ENCODE data around the gene EVPL. TPM values are rescaled to one million over a fixed set of nuclear protein-coding genes. Genes with fewer than 3 reads are reported as not detected.

Gene EVPL
- polyA plus RNA-seq, 1 experiment, result not detected

DNA sequence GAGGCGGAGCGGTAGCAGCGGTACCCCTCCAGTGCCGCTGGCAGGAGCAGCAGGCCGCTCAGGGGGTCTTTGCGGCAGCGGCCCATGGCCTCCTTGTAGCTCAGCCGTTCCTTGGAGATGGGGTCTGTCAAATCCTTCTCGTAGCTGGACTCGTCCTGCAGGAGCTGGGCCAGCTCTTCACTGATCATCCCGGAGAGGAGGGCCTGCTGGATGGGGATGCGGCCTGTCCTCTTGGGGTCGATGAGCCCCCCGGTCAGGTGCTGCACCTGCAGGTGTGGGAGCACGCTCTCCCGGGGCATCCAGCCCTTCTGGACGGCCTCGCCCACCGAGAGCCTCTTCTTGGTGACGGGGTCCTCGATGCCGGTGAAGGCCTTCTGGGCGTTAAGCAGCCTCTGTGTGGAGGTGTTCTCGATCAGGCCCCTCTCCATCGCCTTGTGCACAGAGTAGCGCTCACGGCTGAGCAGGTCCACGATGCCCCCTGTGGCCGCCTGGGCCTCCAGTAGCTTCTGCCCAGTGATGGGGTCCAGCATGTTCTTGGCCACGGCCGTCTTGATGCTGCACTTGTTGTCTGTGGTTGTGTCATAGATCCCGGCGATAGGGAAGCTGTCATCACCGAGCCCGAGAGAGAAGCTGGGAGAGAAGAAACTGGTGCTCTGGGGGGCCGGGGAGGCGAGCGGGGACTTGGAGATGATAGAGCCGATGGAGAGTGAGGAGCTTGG is 19.8 kb downstream of the EVPL start:
- POLR2A ChIA-PET, result interaction anchor here (0.6 kb wide), 1 partner anchor 100 kb away, joined by 5 read pairs; no protein-coding TSS in a partner anchor
- H3K27me3 ChIP-seq (ENCODE audit: control insufficient read depth, insufficient read depth, low read length), result no peaks in the 10 kb centered on the region
- DNase-seq (ENCODE audit: low read depth, low spot score), result no peak
- no peak overlapping the region for H3K4me3 ChIP-seq (ENCODE audit: low read depth, low read length)
- peaks cover 5% of the 10 kb centered on the region; the same call in 1 of the 2 replicates for H3K9me3 ChIP-seq (ENCODE audit: control insufficient read depth, insufficient read depth, low read length)
- TF ChIP-seq, protein P1, sequence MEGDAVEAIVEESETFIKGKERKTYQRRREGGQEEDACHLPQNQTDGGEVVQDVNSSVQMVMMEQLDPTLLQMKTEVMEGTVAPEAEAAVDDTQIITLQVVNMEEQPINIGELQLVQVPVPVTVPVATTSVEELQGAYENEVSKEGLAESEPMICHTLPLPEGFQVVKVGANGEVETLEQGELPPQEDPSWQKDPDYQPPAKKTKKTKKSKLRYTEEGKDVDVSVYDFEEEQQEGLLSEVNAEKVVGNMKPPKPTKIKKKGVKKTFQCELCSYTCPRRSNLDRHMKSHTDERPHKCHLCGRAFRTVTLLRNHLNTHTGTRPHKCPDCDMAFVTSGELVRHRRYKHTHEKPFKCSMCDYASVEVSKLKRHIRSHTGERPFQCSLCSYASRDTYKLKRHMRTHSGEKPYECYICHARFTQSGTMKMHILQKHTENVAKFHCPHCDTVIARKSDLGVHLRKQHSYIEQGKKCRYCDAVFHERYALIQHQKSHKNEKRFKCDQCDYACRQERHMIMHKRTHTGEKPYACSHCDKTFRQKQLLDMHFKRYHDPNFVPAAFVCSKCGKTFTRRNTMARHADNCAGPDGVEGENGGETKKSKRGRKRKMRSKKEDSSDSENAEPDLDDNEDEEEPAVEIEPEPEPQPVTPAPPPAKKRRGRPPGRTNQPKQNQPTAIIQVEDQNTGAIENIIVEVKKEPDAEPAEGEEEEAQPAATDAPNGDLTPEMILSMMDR (IDR thresholded peaks at IDR 0.05; ENCODE audit: low read depth, low read length), result no peak
- CTCF ChIA-PET, result interaction anchor here (0.8 to 1.7 kb wide), 3 partner anchors 12 to 272 kb away, joined by 3 to 7 read pairs (median 5); no protein-coding TSS in a partner anchor
- H3K27ac ChIP-seq (ENCODE audit: low read depth, low read length), result no peak overlapping the region

DNA sequence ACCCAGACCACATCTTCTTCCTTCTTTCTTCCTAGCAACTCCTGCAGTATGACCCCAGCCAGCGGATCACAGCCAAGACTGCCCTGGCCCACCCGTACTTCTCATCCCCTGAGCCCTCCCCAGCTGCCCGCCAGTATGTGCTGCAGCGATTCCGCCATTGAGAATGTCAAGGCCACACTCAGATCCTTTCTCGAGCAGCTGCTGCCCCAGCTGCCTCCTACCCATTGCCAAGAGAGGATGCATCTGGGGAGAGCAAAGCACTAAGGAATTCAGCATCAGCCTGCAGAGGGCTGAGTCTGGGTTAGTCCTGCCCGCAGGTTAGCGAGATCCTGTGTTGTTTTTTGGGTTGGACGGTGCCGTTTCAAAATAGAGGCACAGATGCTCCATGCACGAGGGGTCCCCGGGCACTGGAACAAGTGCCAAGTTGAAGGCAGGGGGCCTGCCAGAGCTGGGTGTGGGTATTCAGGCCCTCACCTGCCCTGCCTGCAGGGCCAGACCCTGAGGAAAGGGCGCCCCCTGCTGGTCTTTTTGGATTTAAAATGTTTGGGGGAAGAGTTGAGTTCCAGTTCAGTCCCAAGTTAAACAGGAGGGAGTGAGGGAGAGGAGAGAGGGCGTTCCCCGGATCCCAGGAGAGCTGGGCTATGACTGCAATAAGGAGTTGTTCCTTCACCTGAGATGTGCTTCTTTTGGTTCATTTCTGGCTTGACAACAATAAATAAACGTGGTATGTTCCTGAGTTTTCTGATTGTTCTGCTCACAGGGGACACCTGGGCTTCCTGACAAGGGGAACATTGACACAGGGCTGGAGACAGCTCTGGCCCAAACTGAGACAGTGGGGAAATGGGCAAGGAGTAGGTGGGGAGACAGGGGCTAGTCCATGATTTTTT is 21.6 kb downstream of the EVPL start:
- H3K4me3 ChIP-seq (ENCODE audit: low read depth, low read length), result no peak overlapping the region
- peak overlapping the region; percentile 31 for H3K27ac ChIP-seq (ENCODE audit: low read depth, low read length)
- no peaks in the 10 kb centered on the region for H3K27me3 ChIP-seq (ENCODE audit: control insufficient read depth, insufficient read depth, low read length)
- TF ChIP-seq, protein P1 (IDR thresholded peaks at IDR 0.05; ENCODE audit: low read depth, low read length), result peak; percentile 66
- POLR2A ChIA-PET, result interaction anchor here (0.6 kb wide), 1 partner anchor 54 kb away, joined by 7 read pairs; no protein-coding TSS in a partner anchor
- CTCF ChIA-PET, result interaction anchor here (0.5 to 6.6 kb wide), 17 partner anchors 8 to 218 kb away, joined by 3 to 57 read pairs (median 4); partner anchors contain the start of gene MRPL38
- peaks cover 5% of the 10 kb centered on the region; the same call in 1 of the 2 replicates for H3K9me3 ChIP-seq (ENCODE audit: control insufficient read depth, insufficient read depth, low read length)
- DNase-seq (ENCODE audit: low read depth, low spot score), result no peak

DNA sequence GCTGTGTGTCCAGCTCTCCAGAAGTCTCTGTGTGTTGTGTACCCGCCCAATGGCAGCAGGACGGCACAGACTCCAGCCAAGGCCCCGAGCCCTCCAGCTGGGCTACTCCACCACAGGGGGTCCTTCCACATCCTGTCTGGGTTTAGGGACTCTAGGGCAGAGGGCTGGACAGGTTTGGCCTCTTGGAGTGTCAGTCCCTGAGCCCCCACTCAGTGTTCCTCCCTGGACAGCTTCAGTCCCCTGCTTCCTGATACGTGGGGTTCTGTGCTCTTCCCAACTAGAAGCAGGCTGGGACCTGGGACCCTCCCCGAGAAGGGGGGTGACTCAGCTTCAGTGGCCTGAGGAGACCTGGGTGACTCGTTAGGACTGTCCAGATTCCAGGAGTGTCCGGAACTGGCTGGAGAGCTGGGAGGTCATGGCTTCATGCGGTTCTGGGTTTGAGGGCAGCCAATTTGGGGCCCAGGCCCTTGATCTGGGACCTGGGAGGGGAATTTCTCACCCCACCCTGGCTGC is 22.3 kb downstream of the EVPL start:
- peak overlapping the region; percentile 31 for H3K27ac ChIP-seq (ENCODE audit: low read depth, low read length)
- ChIA-PET POLR2A (no interaction called here), CTCF (interaction anchor here (0.9 to 6.6 kb wide), 10 partner anchors 8 to 101 kb away, joined by 3 to 57 read pairs (median 4); partner anchors contain the start of gene MRPL38)
- DNase-seq (ENCODE audit: low read depth, low spot score), result no peak
- no peaks in the 10 kb centered on the region for H3K27me3 ChIP-seq (ENCODE audit: control insufficient read depth, insufficient read depth, low read length)
- TF ChIP-seq, protein P1 (IDR thresholded peaks at IDR 0.05; ENCODE audit: low read depth, low read length), result no peak
- H3K9me3 ChIP-seq (ENCODE audit: control insufficient read depth, insufficient read depth, low read length), result peaks cover 5% of the 10 kb centered on the region; the same call in 1 of the 2 replicates
- no peak overlapping the region for H3K4me3 ChIP-seq (ENCODE audit: low read depth, low read length)

DNA sequence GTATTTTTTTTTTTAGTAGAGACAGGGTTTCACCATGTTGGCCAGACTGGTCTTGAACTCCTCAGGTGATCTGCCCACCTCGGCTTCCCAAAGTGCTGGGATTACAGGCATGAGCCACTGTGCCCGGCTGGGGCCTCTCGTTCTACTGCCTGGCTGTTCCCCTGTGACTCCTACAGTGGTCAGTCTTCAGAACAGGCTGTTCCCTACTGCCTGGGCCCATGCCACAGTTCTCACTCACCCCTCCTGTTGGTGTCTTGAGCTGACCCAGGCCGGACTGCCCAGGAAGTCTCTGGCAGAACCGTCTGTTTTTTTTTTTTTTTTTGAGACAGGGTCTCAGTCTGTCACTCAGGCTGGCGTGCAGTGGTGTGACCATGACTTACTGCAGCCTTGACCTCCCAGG is 23.2 kb downstream of the EVPL start:
- TF ChIP-seq, protein P1 (IDR thresholded peaks at IDR 0.05; ENCODE audit: low read depth, low read length), result no peak
- DNase-seq (ENCODE audit: low read depth, low spot score), result no peak
- Histone ChIP-seq H3K27ac (ENCODE audit: low read depth, low read length) (no peak overlapping the region), H3K4me3 (ENCODE audit: low read depth, low read length) (no peak overlapping the region), H3K9me3 (ENCODE audit: control insufficient read depth, insufficient read depth, low read length) (peaks cover 3% of the 10 kb centered on the region; the same call in 1 of the 2 replicates), H3K27me3 (ENCODE audit: control insufficient read depth, insufficient read depth, low read length) (no peaks in the 10 kb centered on the region)
- ChIA-PET CTCF (interaction anchor here (0.5 to 6.6 kb wide), 7 partner anchors 10 to 100 kb away, joined by 3 to 57 read pairs (median 11); partner anchors contain the start of gene MRPL38), POLR2A (interaction anchor here (0.6 kb wide), 1 partner anchor 38 kb away, joined by 4 read pairs; no protein-coding TSS in a partner anchor)
